GM12878 (cell line): ENCODE measurements around the gene SMO. TPM values are rescaled to one million over a fixed set of nuclear protein-coding genes. Genes with fewer than 3 reads are reported as not detected.

Experiments used
- ATAC-seq: fragments of 200-7000 bp; cut with Tn5 transposase; 3 replicates; pipeline ENCODE4 v1.9.1; 2020; ENCODE audit warnings: mild to moderate bottlenecking, moderate library complexity
- BruUV-seq: library from RNA; stranded (reverse); fragments of 400-500 nt; replicated peaks from 2 replicates; lab custom pipeline; 2021; lab: Mats Ljungman, UMichigan
- CTCF ChIA-PET: fragments of 300-600 bp; sonication (Branson Sonifier 250); formaldehyde crosslinking; extraction: SDS; loops from one replicate; lab custom pipeline; 2021; ENCODE audit warnings: inconsistent platforms; lab: Yijun Ruan, JAX
- POLR2A ChIA-PET: fragments of 350-600 bp; formaldehyde crosslinking; extraction: SDS; loops from one replicate; lab custom pipeline; 2021; ENCODE audit warnings: inconsistent platforms; lab: Charles Lee
- RAD21 ChIA-PET: fragments of 300-600 bp; sonication (Branson Sonifier 250); formaldehyde crosslinking; loops from one replicate; lab custom pipeline; 2023; ENCODE audit warnings: antibody characterized with exemption; ENCODE audit not compliant: unreplicated experiment; lab: Charles Lee
- SMC1A ChIA-PET: fragments of 300-600 bp; sonication (Branson Sonifier 250); formaldehyde crosslinking; loops from one replicate; lab custom pipeline; 2023; ENCODE audit not compliant: unreplicated experiment, uncharacterized antibody; lab: Charles Lee
- DNase-seq: peaks from one replicate; pipeline ENCODE4 v3.0.0-alpha.2; 2011; ENCODE audit warnings: low read depth, low spot score
- FAIRE-seq: peaks from 3 replicates; lab custom pipeline; 2011; peaks lifted over from hg19 to GRCh38; lab: Jason Lieb, UNC
- H2AFZ ChIP-seq: 2 replicates; pipeline ENCODE4 v1.6.0; 2011; ENCODE audit warnings: low read depth, low read length, control low read depth; ENCODE audit not compliant: control insufficient read depth
- H3K27ac ChIP-seq: 2 replicates; pipeline ENCODE4 v1.5.1; 2011; ENCODE audit warnings: control low read depth; ENCODE audit not compliant: control insufficient read depth, insufficient read depth
- H3K27me3 ChIP-seq, 2 experiments: replicated peaks in 1 of 2; 2 replicates each; pipeline versions ENCODE4 v1.6.0 to v1.6.1; 2011; ENCODE audit warnings: low read length in 1 of 2; ENCODE audit not compliant: control insufficient read depth in 2 of 2, insufficient read depth in 2 of 2
- H3K36me3 ChIP-seq, 2 experiments: 2 replicates each; pipeline ENCODE4 v1.5.1; 2011; ENCODE audit warnings: low read length in 1 of 2; ENCODE audit not compliant: control insufficient read depth in 2 of 2, insufficient read depth in 2 of 2
- H3K4me1 ChIP-seq: 2 replicates; pipeline ENCODE4 v1.6.1; 2011; ENCODE audit warnings: mild to moderate bottlenecking, low read length, moderate library complexity, mixed read lengths; ENCODE audit not compliant: control insufficient read depth, insufficient read depth
- H3K4me2 ChIP-seq: 2 replicates; pipeline ENCODE4 v1.6.0; 2011; ENCODE audit warnings: control low read depth; ENCODE audit not compliant: control insufficient read depth, insufficient read depth
- H3K4me3 ChIP-seq: fragments of 200-600 bp; sonication (generic); 2 replicates; pipeline ENCODE4 v1.5.1; 2016
- H3K79me2 ChIP-seq: 2 replicates; pipeline ENCODE4 v1.6.0; 2011; ENCODE audit warnings: low read length; ENCODE audit not compliant: control insufficient read depth, insufficient read depth
- H3K9ac ChIP-seq: 2 replicates; pipeline ENCODE4 v1.8.0; 2011; ENCODE audit warnings: low read length, control low read depth, mixed read lengths; ENCODE audit not compliant: control insufficient read depth, insufficient read depth
- H3K9me3 ChIP-seq: replicated peaks from 3 replicates; pipeline ENCODE4 v1.5.1; 2011; ENCODE audit warnings: mild to moderate bottlenecking, low read length; ENCODE audit not compliant: control insufficient read depth, insufficient read depth
- H4K20me1 ChIP-seq: 2 replicates; pipeline ENCODE4 v1.6.0; 2011; ENCODE audit not compliant: control insufficient read depth, insufficient read depth
- ATF7 ChIP-seq: fragments of 450-650 bp; IDR thresholded peaks from 2 replicates; pipeline ENCODE4 v1.6.1; 2016; ENCODE audit warnings: low read depth, mild to moderate bottlenecking
- BCL11A ChIP-seq: IDR thresholded peaks from 2 replicates; pipeline ENCODE4 v1.6.1; 2011; ENCODE audit warnings: low read depth, low read length
- CEBPB ChIP-seq, 2 experiments: fragments of 150-350 bp in 1 of 2; IDR thresholded peaks; 2 replicates each; pipeline ENCODE4 v1.6.1; 2012 to 2014; ENCODE audit warnings: low read depth in 2 of 2, low read length in 2 of 2, borderline replicate concordance in 1 of 2, inconsistent platforms in 1 of 2
- EZH2 ChIP-seq: IDR thresholded peaks from 2 replicates; pipeline ENCODE4 v1.6.1; 2012; ENCODE audit warnings: low read depth, mild to moderate bottlenecking, control low read depth, inconsistent platforms, low read length, borderline replicate concordance; ENCODE audit not compliant: control insufficient read depth
- IKZF2 ChIP-seq, 2 experiments: fragments of 450-650 bp; IDR thresholded peaks; 2 replicates each; pipeline ENCODE4 v1.6.1; 2017; ENCODE audit warnings: mild to moderate bottlenecking in 2 of 2, moderate library complexity in 2 of 2
- IRF3 ChIP-seq: fragments of 450-650 bp; IDR thresholded peaks from 2 replicates; pipeline ENCODE4 v1.6.1; 2014; ENCODE audit warnings: mild to moderate bottlenecking
- MEF2B ChIP-seq: fragments of 450-650 bp; IDR thresholded peaks from 2 replicates; pipeline ENCODE4 v1.6.1; 2018; ENCODE audit warnings: mild to moderate bottlenecking, moderate library complexity; ENCODE audit not compliant: partially characterized antibody, poor library complexity, severe bottlenecking
- NFYA ChIP-seq: IDR thresholded peaks from 2 replicates; pipeline ENCODE4 v1.6.1; 2011; ENCODE audit warnings: low read depth, mild to moderate bottlenecking, low read length, improper control_type of control experiment, borderline replicate concordance
- PAX5 ChIP-seq: IDR thresholded peaks from 2 replicates; pipeline ENCODE4 v1.6.1; 2011; ENCODE audit warnings: low read depth, low read length, borderline replicate concordance
- PAX8 ChIP-seq: fragments of 450-650 bp; IDR thresholded peaks from 2 replicates; pipeline ENCODE4 v1.6.1; 2017; ENCODE audit warnings: mild to moderate bottlenecking, moderate library complexity
- POLR2A ChIP-seq: IDR thresholded peaks from 2 replicates; pipeline ENCODE4 v1.6.1; 2011; ENCODE audit warnings: low read depth, mild to moderate bottlenecking, low read length
- RBBP5 ChIP-seq: fragments of 200-600 bp; sonication (generic); conservative IDR thresholded peaks from 2 replicates; pipeline ENCODE4 v1.6.1; 2016
- SMAD5 ChIP-seq: IDR thresholded peaks from 2 replicates; pipeline ENCODE4 v1.6.1; 2016; ENCODE audit warnings: antibody characterized with exemption, low read depth
- YBX1 ChIP-seq: fragments of 450-650 bp; IDR thresholded peaks from 2 replicates; pipeline ENCODE4 v1.6.1; 2016; ENCODE audit warnings: antibody characterized with exemption
- YY1 ChIP-seq: IDR thresholded peaks from 2 replicates; pipeline ENCODE4 v1.6.1; 2011; ENCODE audit warnings: low read depth, mild to moderate bottlenecking, low read length
- ZNF622 ChIP-seq: fragments of 450-650 bp; IDR thresholded peaks from 2 replicates; pipeline ENCODE4 v1.6.1; 2017; ENCODE audit warnings: mild to moderate bottlenecking, inconsistent platforms
- in situ Hi-C: fragments of 300-500 bp; cut with MboI; formaldehyde crosslinking; loops from 9 replicates; pipeline ENCODE4 v1.14.3; 2018; ENCODE audit warnings: mixed read lengths
- intact Hi-C: fragments of 100-400 bp; cut with micrococcal nuclease; formaldehyde crosslinking; loops from one replicate; pipeline ENCODE4 v1.14.2; 2022; ENCODE audit not compliant: unreplicated experiment
- polyA plus RNA-seq, 11 experiments: library from polyadenylated mRNA; depleted of rRNA in 4 of 11; unstranded in 6 of 11; stranded (reverse) in 5 of 11; fragments of >200 nt; fragmentation: Nextera tagmentation in 4 of 11; fragmentation: Illumina TruSeq in 1 of 11; extraction: Ambion mirVana in 4 of 11; extraction: Trizol in 1 of 11; gene quantifications; 1 replicate in 1 of 11; 2 replicates in 10 of 11; pipeline versions ENCODE4 v1.2.1 to v1.2.3, GENCODE V29; 2011 to 2016; ENCODE audit warnings: inconsistent platforms in 2 of 11, missing spikeins in 2 of 11, low read depth in 1 of 11
- total RNA-seq, 4 experiments: library from RNA; depleted of rRNA in 3 of 4; stranded (reverse); fragments of >200 nt in 3 of 4; fragmentation: Illumina TruSeq in 1 of 4; extraction: Trizol in 1 of 4; gene quantifications; 2 replicates each; pipeline versions ENCODE4 v1.2.1 to v1.2.3, GENCODE V29; 2013 to 2021
- TF ChIP-seq, protein P1 (sequence below): fragments of 450-650 bp; IDR thresholded peaks from 2 replicates; pipeline ENCODE4 v1.6.1; 2018; ENCODE audit warnings: borderline replicate concordance, mild to moderate bottlenecking; ENCODE audit not compliant: partially characterized antibody
- TF ChIP-seq, protein P2 (sequence below): fragments of 450-650 bp; IDR thresholded peaks from 2 replicates; pipeline ENCODE4 v1.6.1; 2017; ENCODE audit warnings: mild to moderate bottlenecking

The SMO gene
- total and polyA plus RNA-seq, 10 of the 15 experiments (the other 5 are each of a cell fraction or from before 2014, with no cell fraction given): 0.40 to 11.2 (median 2.6) TPM

- TF ChIP-seq SMAD5 (no peak), NFYA (no peak), MEF2B (no peak), BCL11A (no peak), YBX1 (no peak), PAX8 (no peak), CEBPB (IDR thresholded peaks at IDR 0.05; ENCODE audit: borderline replicate concordance in 1 of 2, low read depth in 2 of 2, low read length in 2 of 2) (no peak), IRF3 (no peak)
Measured at GRCh38 chr7:129256221-129256620, 67.8 kb downstream of the SMO start (continued).

GRCh38 chr7:129257168-129257567, 68.7 kb downstream of the SMO start:
- H3K36me3 ChIP-seq: no peaks in the 10 kb centered on the region
- no peak overlapping the region for H3K9ac ChIP-seq
- intact Hi-C loops: no loop called here
- in situ Hi-C loops: no loop called here
- ATAC-seq (no peak), FAIRE-seq (no peak), DNase-seq (no peak)
- no peak overlapping the region for H2AFZ ChIP-seq
- no peak overlapping the region for H3K4me3 ChIP-seq
- H3K4me1 ChIP-seq: peaks cover 1% of the 10 kb centered on the region; the same call in 1 of the 2 replicates
- H3K27ac ChIP-seq: no peak overlapping the region
- no peaks in the 10 kb centered on the region for H3K27me3 ChIP-seq
- no peaks in the 10 kb centered on the region for H3K9me3 ChIP-seq
- no peaks in the 10 kb centered on the region for H3K79me2 ChIP-seq
- RAD21 ChIA-PET: interaction anchor here (0.5 kb wide), 1 partner anchor 379 kb away, joined by 5 read pairs; no protein-coding TSS in a partner anchor
- POLR2A ChIA-PET: no interaction called here
- CTCF ChIA-PET: no interaction called here
- BruUV-seq: no TSS peak
- no peaks in the 10 kb centered on the region for H4K20me1 ChIP-seq
- SMC1A ChIA-PET: interaction anchor here (0.8 to 1.1 kb wide), 3 partner anchors 14 to 27 kb away, joined by 3 read pairs; no protein-coding TSS in a partner anchor
- H3K4me2 ChIP-seq: no peak overlapping the region
- TF ChIP-seq ATF7: no peak
- TF ChIP-seq, protein P1, sequence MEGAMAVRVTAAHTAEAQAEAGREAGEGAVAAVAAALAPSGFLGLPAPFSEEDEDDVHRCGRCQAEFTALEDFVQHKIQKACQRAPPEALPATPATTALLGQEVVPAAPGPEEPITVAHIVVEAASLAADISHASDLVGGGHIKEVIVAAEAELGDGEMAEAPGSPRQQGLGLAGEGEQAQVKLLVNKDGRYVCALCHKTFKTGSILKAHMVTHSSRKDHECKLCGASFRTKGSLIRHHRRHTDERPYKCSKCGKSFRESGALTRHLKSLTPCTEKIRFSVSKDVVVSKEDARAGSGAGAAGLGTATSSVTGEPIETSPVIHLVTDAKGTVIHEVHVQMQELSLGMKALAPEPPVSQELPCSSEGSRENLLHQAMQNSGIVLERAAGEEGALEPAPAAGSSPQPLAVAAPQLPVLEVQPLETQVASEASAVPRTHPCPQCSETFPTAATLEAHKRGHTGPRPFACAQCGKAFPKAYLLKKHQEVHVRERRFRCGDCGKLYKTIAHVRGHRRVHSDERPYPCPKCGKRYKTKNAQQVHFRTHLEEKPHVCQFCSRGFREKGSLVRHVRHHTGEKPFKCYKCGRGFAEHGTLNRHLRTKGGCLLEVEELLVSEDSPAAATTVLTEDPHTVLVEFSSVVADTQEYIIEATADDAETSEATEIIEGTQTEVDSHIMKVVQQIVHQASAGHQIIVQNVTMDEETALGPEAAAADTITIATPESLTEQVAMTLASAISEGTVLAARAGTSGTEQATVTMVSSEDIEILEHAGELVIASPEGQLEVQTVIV: no peak
- TF ChIP-seq RBBP5: no peak
- TF ChIP-seq YY1: no peak
- no peak for TF ChIP-seq IKZF2 (IDR thresholded peaks at IDR 0.05)
- TF ChIP-seq PAX5: no peak
- TF ChIP-seq ZNF622: no peak
- no peak for TF ChIP-seq YBX1
- no peak for TF ChIP-seq EZH2
- TF ChIP-seq, protein P2, sequence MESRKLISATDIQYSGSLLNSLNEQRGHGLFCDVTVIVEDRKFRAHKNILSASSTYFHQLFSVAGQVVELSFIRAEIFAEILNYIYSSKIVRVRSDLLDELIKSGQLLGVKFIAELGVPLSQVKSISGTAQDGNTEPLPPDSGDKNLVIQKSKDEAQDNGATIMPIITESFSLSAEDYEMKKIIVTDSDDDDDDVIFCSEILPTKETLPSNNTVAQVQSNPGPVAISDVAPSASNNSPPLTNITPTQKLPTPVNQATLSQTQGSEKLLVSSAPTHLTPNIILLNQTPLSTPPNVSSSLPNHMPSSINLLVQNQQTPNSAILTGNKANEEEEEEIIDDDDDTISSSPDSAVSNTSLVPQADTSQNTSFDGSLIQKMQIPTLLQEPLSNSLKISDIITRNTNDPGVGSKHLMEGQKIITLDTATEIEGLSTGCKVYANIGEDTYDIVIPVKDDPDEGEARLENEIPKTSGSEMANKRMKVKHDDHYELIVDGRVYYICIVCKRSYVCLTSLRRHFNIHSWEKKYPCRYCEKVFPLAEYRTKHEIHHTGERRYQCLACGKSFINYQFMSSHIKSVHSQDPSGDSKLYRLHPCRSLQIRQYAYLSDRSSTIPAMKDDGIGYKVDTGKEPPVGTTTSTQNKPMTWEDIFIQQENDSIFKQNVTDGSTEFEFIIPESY: no peak
- no peak for TF ChIP-seq CEBPB (IDR thresholded peaks at IDR 0.05; ENCODE audit: borderline replicate concordance in 1 of 2, low read depth in 2 of 2, low read length in 2 of 2)
- TF ChIP-seq POLR2A: no peak
